B cell (primary cell): ENCODE measurements around the gene NR0B2. TPM values are rescaled to one million over a fixed set of nuclear protein-coding genes. Genes with fewer than 3 reads are reported as not detected.
A peak's percentile ranks its signal among the peaks of the same experiment; 100 is the strongest.

Experiments
- ATAC-seq: fragments of 200-7000 bp; cut with Tn5 transposase; one replicate; pipeline ENCODE4 v1.10.0; 2021; ENCODE audit warnings: low read depth, mild to moderate bottlenecking, moderate number of reproducible peaks, moderate library complexity
- CTCF ChIA-PET: fragments of 350-600 bp; sonication (Branson Sonifier 250); formaldehyde crosslinking; loops from one replicate; lab custom pipeline; 2021; ENCODE audit warnings: antibody characterized with exemption, inconsistent platforms; lab: Charles Lee
- POLR2A ChIA-PET: fragments of 350-600 bp; sonication (Branson Sonifier 250); formaldehyde crosslinking; loops from one replicate; lab custom pipeline; 2021; ENCODE audit warnings: antibody characterized with exemption; lab: Charles Lee
- DNase-seq: peaks from one replicate; pipeline ENCODE4 v3.0.0; 2013
- H2AFZ ChIP-seq: 2 replicates; pipeline ENCODE4 v1.6.1; 2012; ENCODE audit warnings: mild to moderate bottlenecking, low read depth, low read length; ENCODE audit not compliant: insufficient read depth, poor library complexity, severe bottlenecking
- H3K27ac ChIP-seq, 2 donors: 1 replicate in 1 of 2; 2 replicates in 1 of 2; pipeline ENCODE4 v1.5.1; 2012 to 2013; ENCODE audit warnings: low read length in 2 of 2, mild to moderate bottlenecking in 2 of 2, moderate library complexity in 1 of 2
- H3K27me3 ChIP-seq, 4 experiments: fragments of 200-600 bp in 1 of 4; sonication (generic) in 1 of 4; replicated peaks in 1 of 4; 1 replicate in 2 of 4; 2 replicates in 2 of 4; pipeline versions ENCODE4 v1.6.1 to v1.7.0; 2013 to 2016; ENCODE audit warnings: low read length in 3 of 4, mild to moderate bottlenecking in 2 of 4, mixed read lengths in 1 of 4, moderate library complexity in 1 of 4; ENCODE audit not compliant: insufficient read depth in 4 of 4, control insufficient read depth in 3 of 4; ENCODE audit errors: control extremely low read depth in 1 of 4
- H3K36me3 ChIP-seq, 2 experiments: replicated peaks in 1 of 2; 1 replicate in 1 of 2; 2 replicates in 1 of 2; pipeline versions ENCODE4 v1.6.1 to v1.7.1; 2013; ENCODE audit warnings: low read length in 1 of 2; ENCODE audit not compliant: insufficient read depth in 2 of 2, control insufficient read depth in 1 of 2; ENCODE audit errors: control extremely low read depth in 1 of 2, extremely low read depth in 1 of 2
- H3K4me1 ChIP-seq, 2 donors: fragments of 200-600 bp in 1 of 2; sonication (generic) in 1 of 2; 1 replicate in 1 of 2; 2 replicates in 1 of 2; pipeline versions ENCODE4 v1.5.1 to v1.6.1; 2013 to 2017; ENCODE audit warnings: low read length in 2 of 2; ENCODE audit not compliant: control insufficient read depth in 2 of 2, insufficient read depth in 2 of 2
- H3K4me2 ChIP-seq: replicated peaks from 2 replicates; pipeline ENCODE3; 2012; ENCODE audit warnings: mild to moderate bottlenecking, low read depth, low read length; ENCODE audit not compliant: poor library complexity, severe bottlenecking
- H3K4me3 ChIP-seq, 5 experiments: fragments of 200-600 bp in 1 of 5; sonication (generic) in 1 of 5; 1 replicate in 3 of 5; 2 replicates in 2 of 5; pipeline versions ENCODE4 v1.5.1 to v1.7.0; 2011 to 2016; ENCODE audit warnings: low read length in 4 of 5, mild to moderate bottlenecking in 4 of 5, low read depth in 2 of 5, control low read depth in 1 of 5, moderate library complexity in 1 of 5; ENCODE audit not compliant: insufficient read depth in 1 of 5; ENCODE audit errors: control extremely low read depth in 1 of 5, extremely low read depth in 1 of 5
- H3K79me2 ChIP-seq: fragments of 200-600 bp; sonication (generic); one replicate; pipeline ENCODE4 v1.6.0; 2016; ENCODE audit warnings: low read length; ENCODE audit not compliant: control insufficient read depth, insufficient read depth
- H3K9ac ChIP-seq: fragments of 200-600 bp; sonication (generic); 2 replicates; pipeline ENCODE4 v1.6.1; 2017; ENCODE audit warnings: mild to moderate bottlenecking, low read length, moderate library complexity
- H3K9me3 ChIP-seq, 3 donors: one replicate each; pipeline versions ENCODE4 v1.6.1 to v1.7.1; 2013; ENCODE audit warnings: low read length in 2 of 3; ENCODE audit not compliant: control insufficient read depth in 2 of 3, insufficient read depth in 1 of 3; ENCODE audit errors: control extremely low read depth in 1 of 3
- H4K20me1 ChIP-seq: 2 replicates; pipeline ENCODE4 v1.6.0; 2012; ENCODE audit warnings: mild to moderate bottlenecking, low read length; ENCODE audit not compliant: insufficient read depth, control insufficient read depth, poor library complexity, severe bottlenecking
- H3K27ac Mint-ChIP-seq: one replicate; pipeline ENCODE4 v1.8.0; 2021; ENCODE audit warnings: mixed read lengths
- H3K27me3 Mint-ChIP-seq: one replicate; pipeline ENCODE4 v1.8.0; 2021; ENCODE audit warnings: mixed read lengths
- H3K4me1 Mint-ChIP-seq: one replicate; pipeline ENCODE4 v1.8.0; 2021; ENCODE audit warnings: mixed read lengths
- H3K4me3 Mint-ChIP-seq: one replicate; pipeline ENCODE4 v1.8.0; 2021; ENCODE audit warnings: mixed read lengths
- H3K9me3 Mint-ChIP-seq: one replicate; pipeline ENCODE4 v1.8.0; 2022; ENCODE audit warnings: mixed read lengths; ENCODE audit not compliant: insufficient read depth
- EZH2 ChIP-seq: IDR thresholded peaks from 2 replicates; pipeline ENCODE4 v1.6.1; 2012; ENCODE audit warnings: borderline replicate concordance, low read depth, mild to moderate bottlenecking, moderate library complexity, low read length; ENCODE audit not compliant: insufficient read depth, poor library complexity, severe bottlenecking
- WGBS: methylation state at CpG from one replicate; pipeline ENCODE4 v1.1.5; 2013; ENCODE audit warnings: missing lambda C conversion rate; ENCODE audit not compliant: insufficient coverage; 5-methylcytosine and 5-hydroxymethylcytosine counted together
- intact Hi-C: fragments of 100-400 bp; cut with micrococcal nuclease; formaldehyde crosslinking; loops from one replicate; pipeline ENCODE4 v1.10.0; 2022
- polyA plus RNA-seq: library from polyadenylated mRNA; depleted of rRNA; stranded (reverse); fragments of >200 nt; gene quantifications from 2 replicates; pipeline ENCODE4 v1.2.3, GENCODE V29; 2012
- total RNA-seq, 2 donors: library from RNA; stranded (reverse); fragments of 120-200 nt in 1 of 2; gene quantifications; 1 replicate in 1 of 2; 2 replicates in 1 of 2; pipeline versions ENCODE4 v1.2.3 to v1.2.4, GENCODE V29; 2013 to 2022
- TF ChIP-seq, protein P1 (sequence below): fragments of 200-600 bp; IDR thresholded peaks from one replicate; pipeline ENCODE4 v1.8.0; 2022; ENCODE audit warnings: antibody characterized with exemption, mild to moderate bottlenecking

NR0B2 gene
- total and polyA plus RNA-seq, 2 donors (not counting 1 experiment from before 2014, with no cell fraction given): not detected

DNA sequence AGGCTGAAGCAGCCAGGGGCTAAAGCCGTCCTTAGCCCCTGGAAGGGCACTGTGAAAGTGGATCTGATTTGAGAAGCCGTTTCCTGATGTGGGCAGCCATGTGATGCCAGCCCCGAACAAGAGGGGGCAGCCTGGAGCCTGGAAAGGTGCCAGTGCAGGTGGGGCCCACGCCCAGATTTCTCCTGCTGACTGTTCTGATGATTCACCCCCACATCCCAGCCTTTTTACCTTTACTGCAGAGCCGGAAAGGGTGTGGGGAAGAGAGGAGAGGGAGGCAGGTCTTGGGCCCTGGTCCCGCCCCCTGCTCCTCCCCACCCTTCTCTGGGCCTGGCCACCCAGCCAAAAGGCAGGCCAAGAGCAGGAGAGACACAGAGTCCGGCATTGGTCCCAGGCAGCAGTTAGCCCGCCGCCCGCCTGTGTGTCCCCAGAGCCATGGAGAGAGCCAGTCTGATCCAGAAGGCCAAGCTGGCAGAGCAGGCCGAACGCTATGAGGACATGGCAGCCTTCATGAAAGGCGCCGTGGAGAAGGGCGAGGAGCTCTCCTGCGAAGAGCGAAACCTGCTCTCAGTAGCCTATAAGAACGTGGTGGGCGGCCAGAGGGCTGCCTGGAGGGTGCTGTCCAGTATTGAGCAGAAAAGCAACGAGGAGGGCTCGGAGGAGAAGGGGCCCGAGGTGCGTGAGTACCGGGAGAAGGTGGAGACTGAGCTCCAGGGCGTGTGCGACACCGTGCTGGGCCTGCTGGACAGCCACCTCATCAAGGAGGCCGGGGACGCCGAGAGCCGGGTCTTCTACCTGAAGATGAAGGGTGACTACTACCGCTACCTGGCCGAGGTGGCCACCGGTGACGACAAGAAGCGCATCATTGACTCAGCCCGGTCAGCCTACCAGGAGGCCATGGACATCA is 50.7 kb downstream of the NR0B2 start, which contains the start of gene SFN:
Gene SFN, plus strand, starts transcription at position 369 of the 904 bp plus-strand sequence. Its CDS starts 64 bp downstream, at position 433.
- Histone ChIP-seq H3K27me3 (no peaks in the 10 kb centered on the region), H3K9ac (peak within 1 kb of the TSS; percentile 99), H4K20me1 (no peaks in the 10 kb centered on the region), H3K4me3 (peak within 1 kb of the TSS in 4 of 5 experiments; percentile 80 to 99 (median 94)), H2AFZ (peak within 1 kb of the TSS; percentile 99), H3K4me2 (peak within 1 kb of the TSS; percentile 95), H3K79me2 (no peaks in the 10 kb centered on the region), H3K27ac (peak within 1 kb of the TSS; percentile 75 to 90), H3K36me3 (no peaks in the 10 kb centered on the region), H3K9me3 (no peaks in the 10 kb centered on the region), H3K4me1 (peaks cover 9 to 25% of the 10 kb centered on the region in 2 donors)
- Mint-ChIP-seq H3K4me1 (peaks cover 20% of the 10 kb centered on the region), H3K27me3 (no peaks in the 10 kb centered on the region), H3K4me3 (peak within 1 kb of the TSS; percentile 94), H3K9me3 (no peaks in the 10 kb centered on the region), H3K27ac (peak within 1 kb of the TSS; percentile 89)
- ATAC-seq (no peak), DNase-seq (peak; percentile 43)
- ChIA-PET CTCF (interaction anchor here (0.7 to 2.1 kb wide), 3 partner anchors 11 to 27 kb away, joined by 3 to 8 read pairs (median 4); partner anchors contain the start of gene GPN2), POLR2A (interaction anchor here (1.3 kb wide), 1 partner anchor 27 kb away, joined by 4 read pairs; the partner anchor contains the start of gene GPN2)
- 97% methylated on average over 31 of the region's 37 CpGs for WGBS
- intact Hi-C loops: no loop called here
- TF ChIP-seq, protein P1, sequence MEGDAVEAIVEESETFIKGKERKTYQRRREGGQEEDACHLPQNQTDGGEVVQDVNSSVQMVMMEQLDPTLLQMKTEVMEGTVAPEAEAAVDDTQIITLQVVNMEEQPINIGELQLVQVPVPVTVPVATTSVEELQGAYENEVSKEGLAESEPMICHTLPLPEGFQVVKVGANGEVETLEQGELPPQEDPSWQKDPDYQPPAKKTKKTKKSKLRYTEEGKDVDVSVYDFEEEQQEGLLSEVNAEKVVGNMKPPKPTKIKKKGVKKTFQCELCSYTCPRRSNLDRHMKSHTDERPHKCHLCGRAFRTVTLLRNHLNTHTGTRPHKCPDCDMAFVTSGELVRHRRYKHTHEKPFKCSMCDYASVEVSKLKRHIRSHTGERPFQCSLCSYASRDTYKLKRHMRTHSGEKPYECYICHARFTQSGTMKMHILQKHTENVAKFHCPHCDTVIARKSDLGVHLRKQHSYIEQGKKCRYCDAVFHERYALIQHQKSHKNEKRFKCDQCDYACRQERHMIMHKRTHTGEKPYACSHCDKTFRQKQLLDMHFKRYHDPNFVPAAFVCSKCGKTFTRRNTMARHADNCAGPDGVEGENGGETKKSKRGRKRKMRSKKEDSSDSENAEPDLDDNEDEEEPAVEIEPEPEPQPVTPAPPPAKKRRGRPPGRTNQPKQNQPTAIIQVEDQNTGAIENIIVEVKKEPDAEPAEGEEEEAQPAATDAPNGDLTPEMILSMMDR: no peak
- no peak for TF ChIP-seq EZH2
